ENCODE results near the gene MOGAT1. TPM values are rescaled to one million over a fixed set of nuclear protein-coding genes. Genes with fewer than 3 reads are reported as not detected.

MOGAT1 gene
- polyA plus RNA-seq, 3 donors = 0.11 TPM; not detected in 2

GRCh38 chr2:222701233-222701632 lies 29.8 kb downstream of the MOGAT1 start:
- intact Hi-C loops (cut with micrococcal nuclease) = loop anchor here in 1 of 2 donors (10.0 kb wide), 1 partner anchor 94 kb away; no protein-coding TSS in a partner anchor
- Histone ChIP-seq H3K4me1 (ENCODE audit: control insufficient read depth in 1 of 2, insufficient read depth in 2 of 2, low read length in 2 of 2) (no peaks in the 10 kb centered on the region), H3K36me3 (replicated peaks in 1 of 2; ENCODE audit: control insufficient read depth in 1 of 2, insufficient read depth in 2 of 2, low read length in 2 of 2) (no peaks in the 10 kb centered on the region), H3K79me2 (ENCODE audit: insufficient read depth, low read length) (no peaks in the 10 kb centered on the region), H3K4me3 (replicated peaks in 1 of 3; ENCODE audit: low read depth in 2 of 3, low read length in 3 of 3) (no peak overlapping the region), H3K4me2 (replicated peaks; ENCODE audit: extremely low read depth, low read length, poor library complexity, severe bottlenecking) (no peak overlapping the region), H2AFZ (ENCODE audit: insufficient read depth, low read depth, low read length, poor library complexity, severe bottlenecking) (no peak overlapping the region), H4K20me1 (ENCODE audit: insufficient read depth, low read length) (no peaks in the 10 kb centered on the region), H3K9me3 (replicated peaks in 1 of 2; ENCODE audit: control insufficient read depth in 1 of 2, insufficient read depth in 1 of 2, low read length in 2 of 2) (no peaks in the 10 kb centered on the region), H3K27me3 (ENCODE audit: control insufficient read depth in 2 of 2, insufficient read depth in 2 of 2, low read length in 2 of 2) (no peaks in the 10 kb centered on the region), H3K27ac (ENCODE audit: low read depth in 1 of 2, low read length in 2 of 2) (no peak overlapping the region), H3K9ac (ENCODE audit: insufficient read depth, low read length, poor library complexity, severe bottlenecking) (no peak overlapping the region)
- DNase-seq = no peak
- Mint-ChIP-seq H3K4me3 (no peak overlapping the region), H3K9me3 (no peaks in the 10 kb centered on the region), H3K27ac (peak overlapping the region in 2 of 7 donors; percentile 2 to 63), H3K4me1 (peaks cover 7% of the 10 kb centered on the region), H3K36me3 (no peaks in the 10 kb centered on the region), H3K27me3 (ENCODE audit: low read depth in 3 of 3) (peaks cover 0 to 7% (median 4%) of the 10 kb centered on the region in 3 donors)
- no peak for TF ChIP-seq CTCF (IDR thresholded peaks at IDR 0.05)
- no CpG with 5 or more reads among the region's 1 CpG for WGBS (ENCODE audit: insufficient coverage)

GRCh38 chr2:222701721-222702131 lies 30.3 kb downstream of the MOGAT1 start:
- Mint-ChIP-seq H3K27ac (no peak overlapping the region), H3K4me3 (peak overlapping the region in 1 of 2 donors; percentile 27), H3K27me3 (ENCODE audit: low read depth in 3 of 3) (peaks cover 0 to 7% (median 4%) of the 10 kb centered on the region in 3 donors), H3K36me3 (no peaks in the 10 kb centered on the region), H3K9me3 (no peaks in the 10 kb centered on the region), H3K4me1 (peaks cover 10% of the 10 kb centered on the region)
- no peak for TF ChIP-seq CTCF (IDR thresholded peaks at IDR 0.05)
- DNase-seq = no peak
- Histone ChIP-seq H3K4me2 (replicated peaks; ENCODE audit: extremely low read depth, low read length, poor library complexity, severe bottlenecking) (no peak overlapping the region), H3K79me2 (ENCODE audit: insufficient read depth, low read length) (no peaks in the 10 kb centered on the region), H3K9me3 (replicated peaks in 1 of 2; ENCODE audit: control insufficient read depth in 1 of 2, insufficient read depth in 1 of 2, low read length in 2 of 2) (no peaks in the 10 kb centered on the region), H3K4me3 (replicated peaks in 1 of 3; ENCODE audit: low read depth in 2 of 3, low read length in 3 of 3) (no peak overlapping the region), H3K9ac (ENCODE audit: insufficient read depth, low read length, poor library complexity, severe bottlenecking) (no peak overlapping the region), H3K27me3 (ENCODE audit: control insufficient read depth in 2 of 2, insufficient read depth in 2 of 2, low read length in 2 of 2) (no peaks in the 10 kb centered on the region), H3K36me3 (replicated peaks in 1 of 2; ENCODE audit: control insufficient read depth in 1 of 2, insufficient read depth in 2 of 2, low read length in 2 of 2) (no peaks in the 10 kb centered on the region), H3K27ac (ENCODE audit: low read depth in 1 of 2, low read length in 2 of 2) (no peak overlapping the region), H2AFZ (ENCODE audit: insufficient read depth, low read depth, low read length, poor library complexity, severe bottlenecking) (no peak overlapping the region), H4K20me1 (ENCODE audit: insufficient read depth, low read length) (no peaks in the 10 kb centered on the region), H3K4me1 (ENCODE audit: control insufficient read depth in 1 of 2, insufficient read depth in 2 of 2, low read length in 2 of 2) (no peaks in the 10 kb centered on the region)
- intact Hi-C loops (cut with micrococcal nuclease) = loop anchor here in 1 of 2 donors (10.0 kb wide), 1 partner anchor 93 kb away; no protein-coding TSS in a partner anchor
- 42% methylated on average over 3 of the region's 5 CpGs for WGBS (ENCODE audit: insufficient coverage)
